D721Med (cell line): Measurements from ENCODE around the gene TBL3.

Experiments
- DNase-seq: peaks from one replicate; pipeline ENCODE4 v3.0.0; 2011; ENCODE audit warnings: low spot score; ENCODE audit not compliant: insufficient read length
- FAIRE-seq: peaks from 2 replicates; lab custom pipeline; 2011; peaks lifted over from hg19 to GRCh38; lab: Jason Lieb, UNC
- CTCF ChIP-seq: IDR thresholded peaks from 2 replicates; pipeline ENCODE4 v1.5.1; 2012; ENCODE audit warnings: mild to moderate bottlenecking, control low read depth; ENCODE audit not compliant: insufficient read depth; ENCODE audit errors: missing control alignments

The TBL3 gene

GRCh38 chr16:2003827-2004641, 32.2 kb downstream of the TBL3 start:
- FAIRE-seq (no peak), DNase-seq (peak; percentile 96)
- TF ChIP-seq CTCF = peak; percentile 85

- FAIRE-seq (no peak), DNase-seq (no peak)
- no peak for TF ChIP-seq CTCF
Measured at GRCh38 chr16:2004795-2005517, 33.1 kb downstream of the TBL3 start.

- DNase-seq (no peak), FAIRE-seq (no peak)
- TF ChIP-seq CTCF = peak; percentile 69
Measured at GRCh38 chr16:2005646-2006045, 33.8 kb downstream of the TBL3 start.

GRCh38 chr16:2006317-2006716, 34.5 kb downstream of the TBL3 start:
- no peak for DNase-seq
- TF ChIP-seq CTCF = no peak
- FAIRE-seq = no peak

GRCh38 chr16:2007081-2007836, 35.4 kb downstream of the TBL3 start:
- FAIRE-seq (no peak), DNase-seq (no peak)
- TF ChIP-seq CTCF = no peak

GRCh38 chr16:2008009-2008526, 36.2 kb downstream of the TBL3 start:
- FAIRE-seq (no peak), DNase-seq (no peak)
- no peak for TF ChIP-seq CTCF
